HepG2 (cell line): ENCODE data around the gene PYGB. TPM values are rescaled to one million over a fixed set of nuclear protein-coding genes. Genes with fewer than 3 reads are reported as not detected.

Source experiments
- ATF6 ChIP-seq: sonication (generic); formaldehyde crosslinking; conservative IDR thresholded peaks from 2 replicates; pipeline ENCODE4 v1.4.0; 2020; ENCODE audit warnings: missing genetic modification reagents
- CC2D1A ChIP-seq: sonication (generic); formaldehyde crosslinking; IDR thresholded peaks from 2 replicates; pipeline ENCODE4 v1.8.1; 2023; ENCODE audit warnings: mild to moderate bottlenecking, missing genetic modification reagents
- CREBL2 ChIP-seq: sonication (generic); formaldehyde crosslinking; IDR thresholded peaks from 2 replicates; pipeline ENCODE4 v1.8.1; 2023; ENCODE audit warnings: missing genetic modification reagents, mild to moderate bottlenecking, borderline replicate concordance
- DNMT3B ChIP-seq: conservative IDR thresholded peaks from 2 replicates; pipeline ENCODE4 v1.6.1; 2016; ENCODE audit warnings: missing biosample characterization, control low read depth
- GABPB1 ChIP-seq: IDR thresholded peaks from 2 replicates; pipeline ENCODE4 v1.6.1; 2016; ENCODE audit warnings: mild to moderate bottlenecking, missing genetic modification reagents, moderate library complexity, missing compliant biosample characterization
- GMEB2 ChIP-seq: IDR thresholded peaks from 2 replicates; pipeline ENCODE4 v1.6.1; 2016; ENCODE audit warnings: missing biosample characterization, missing genetic modification reagents, low read depth
- GTF3A ChIP-seq: sonication (generic); formaldehyde crosslinking; conservative IDR thresholded peaks from 2 replicates; pipeline ENCODE4 v1.4.0; 2020; ENCODE audit warnings: mild to moderate bottlenecking, missing genetic modification reagents
- HOMEZ ChIP-seq: IDR thresholded peaks from 2 replicates; pipeline ENCODE4 v1.6.1; 2016; ENCODE audit warnings: low read depth
- PPARG ChIP-seq: conservative IDR thresholded peaks from 2 replicates; pipeline ENCODE4 v1.6.1; 2016; ENCODE audit warnings: missing biosample characterization, missing genetic modification reagents
- SP5 ChIP-seq: IDR thresholded peaks from 2 replicates; pipeline ENCODE4 v1.6.1; 2016; ENCODE audit warnings: low read depth, borderline replicate concordance
- THAP11 ChIP-seq: IDR thresholded peaks from 2 replicates; pipeline ENCODE4 v1.6.1; 2016; ENCODE audit warnings: missing biosample characterization, missing genetic modification reagents
- XRCC5 ChIP-seq: fragments of 200-400 bp; formaldehyde crosslinking; optimal IDR thresholded peaks from 2 replicates; pipeline ENCODE3; 2017; ENCODE audit warnings: mild to moderate bottlenecking, low read length
- ZNF569 ChIP-seq: sonication (generic); formaldehyde crosslinking; IDR thresholded peaks from 2 replicates; pipeline ENCODE4 v1.5.0; 2020; ENCODE audit warnings: mild to moderate bottlenecking, missing genetic modification reagents, moderate library complexity, borderline replicate concordance
- ZNF598 ChIP-seq: sonication (generic); formaldehyde crosslinking; IDR thresholded peaks from 2 replicates; pipeline ENCODE4 v1.5.1; 2020; ENCODE audit warnings: mild to moderate bottlenecking, missing genetic modification reagents, borderline replicate concordance
- ZNF609 ChIP-seq: sonication (generic); formaldehyde crosslinking; IDR thresholded peaks from 2 replicates; pipeline ENCODE4 v1.4.0; 2020; ENCODE audit warnings: mild to moderate bottlenecking, missing genetic modification reagents, borderline replicate concordance
- polyA plus RNA-seq, 8 experiments: library from polyadenylated mRNA; depleted of rRNA in 3 of 8; stranded (reverse) in 7 of 8; unstranded in 1 of 8; fragments of >200 nt; fragmentation: Illumina TruSeq in 4 of 8; extraction: Trizol in 4 of 8; gene quantifications; 2 replicates each; pipeline versions ENCODE4 v1.2.1 to v1.2.3, GENCODE V29; 2011 to 2016; ENCODE audit warnings: low read depth in 4 of 8, missing spikeins in 1 of 8, mixed read lengths in 1 of 8; ENCODE audit not compliant: insufficient read depth in 1 of 8
- total RNA-seq, 5 experiments: library from RNA; depleted of rRNA; stranded (reverse); fragments of >200 nt; fragmentation: Illumina TruSeq; extraction: Trizol; gene quantifications; 2 replicates each; pipeline ENCODE4 v1.2.3, GENCODE V29; 2016; ENCODE audit warnings: low read depth in 1 of 5
- TF ChIP-seq, protein P1 (sequence below): sonication (generic); formaldehyde crosslinking; IDR thresholded peaks from 2 replicates; pipeline ENCODE4 v1.4.0; 2020; ENCODE audit warnings: missing genetic modification reagents

The PYGB gene
- total and polyA plus RNA-seq, 2 of the 13 experiments (the other 11 are each of a cell fraction or from before 2014, with no cell fraction given): 24.2 to 86.3 TPM

GRCh38 chr20:25233016-25233772 is 14.7 kb upstream of the PYGB start (continued):
- TF ChIP-seq ZNF569 (CRISPR knock-in tag) (no peak), GMEB2 (CRISPR knock-in tag) (no peak), SP5 (CRISPR knock-in tag) (peak; percentile 91), GABPB1 (CRISPR knock-in tag) (0 out of 2 replicates have a peak, but pooled peaks have one; percentile 9), CREBL2 (CRISPR knock-in tag) (no peak; the same call in 1 of the 2 replicates), XRCC5 (peak; percentile 74), THAP11 (0 out of 2 replicates have a peak, but pooled peaks have one; percentile 12), ZNF598 (CRISPR knock-in tag) (no peak), HOMEZ (CRISPR knock-in tag) (peak; percentile 65), DNMT3B (CRISPR knock-in tag) (no peak), ZNF609 (CRISPR knock-in tag) (peak; percentile 63; the same call in 1 of the 2 replicates), CC2D1A (CRISPR knock-in tag) (no peak), ATF6 (CRISPR knock-in tag) (no peak), PPARG (CRISPR knock-in tag) (no peak), GTF3A (0 out of 2 replicates have a peak, but pooled peaks have one; percentile 28)
- TF ChIP-seq, protein P1, sequence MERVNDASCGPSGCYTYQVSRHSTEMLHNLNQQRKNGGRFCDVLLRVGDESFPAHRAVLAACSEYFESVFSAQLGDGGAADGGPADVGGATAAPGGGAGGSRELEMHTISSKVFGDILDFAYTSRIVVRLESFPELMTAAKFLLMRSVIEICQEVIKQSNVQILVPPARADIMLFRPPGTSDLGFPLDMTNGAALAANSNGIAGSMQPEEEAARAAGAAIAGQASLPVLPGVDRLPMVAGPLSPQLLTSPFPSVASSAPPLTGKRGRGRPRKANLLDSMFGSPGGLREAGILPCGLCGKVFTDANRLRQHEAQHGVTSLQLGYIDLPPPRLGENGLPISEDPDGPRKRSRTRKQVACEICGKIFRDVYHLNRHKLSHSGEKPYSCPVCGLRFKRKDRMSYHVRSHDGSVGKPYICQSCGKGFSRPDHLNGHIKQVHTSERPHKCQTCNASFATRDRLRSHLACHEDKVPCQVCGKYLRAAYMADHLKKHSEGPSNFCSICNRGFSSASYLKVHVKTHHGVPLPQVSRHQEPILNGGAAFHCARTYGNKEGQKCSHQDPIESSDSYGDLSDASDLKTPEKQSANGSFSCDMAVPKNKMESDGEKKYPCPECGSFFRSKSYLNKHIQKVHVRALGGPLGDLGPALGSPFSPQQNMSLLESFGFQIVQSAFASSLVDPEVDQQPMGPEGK (CRISPR knock-in tag): peak; percentile 43; the same call in 1 of the 2 replicates
